HL-60 (cell line): ENCODE results near the gene ANK3.

Experiments used
- DNase-seq, 2 experiments: peaks; one replicate each; pipeline ENCODE4 v3.0.0-alpha.2; 2010 to 2020; ENCODE audit warnings: low read depth in 1 of 2, low spot score in 1 of 2
- H3K27ac ChIP-seq: fragments of 250-450 bp; sonication (Bioruptor Pico); replicated peaks from 2 replicates; pipeline ENCODE4 v1.5.1; 2020; ENCODE audit warnings: mild to moderate bottlenecking, moderate library complexity
- H3K27me3 ChIP-seq: fragments of 250-450 bp; sonication (Bioruptor Pico); 2 replicates; pipeline ENCODE4 v1.5.1; 2021; ENCODE audit warnings: mild to moderate bottlenecking, moderate library complexity; ENCODE audit not compliant: insufficient read depth, poor library complexity, severe bottlenecking
- H3K4me3 ChIP-seq: replicated peaks from 2 replicates; pipeline ENCODE4 v1.5.1; 2011; ENCODE audit warnings: mild to moderate bottlenecking, control low read depth, low read length; ENCODE audit not compliant: insufficient read depth
- CTCF ChIP-seq: IDR thresholded peaks from one replicate; pipeline ENCODE4 v1.5.1; 2011; ENCODE audit warnings: low read length, control low read depth, inconsistent platforms; ENCODE audit not compliant: insufficient read depth
- GABPA ChIP-seq: IDR thresholded peaks from 2 replicates; pipeline ENCODE4 v1.6.1; 2012; ENCODE audit warnings: low read depth
- POLR2AphosphoS5 ChIP-seq: IDR thresholded peaks from 2 replicates; pipeline ENCODE4 v1.6.1; 2012; ENCODE audit warnings: low read depth
- REST ChIP-seq: IDR thresholded peaks from 2 replicates; pipeline ENCODE4 v1.6.1; 2012; ENCODE audit warnings: low read depth; ENCODE audit not compliant: insufficient replicate concordance
- SPI1 ChIP-seq: IDR thresholded peaks from 2 replicates; pipeline ENCODE4 v1.6.1; 2012; ENCODE audit warnings: low read depth, mild to moderate bottlenecking, borderline replicate concordance

ANK3 gene

GRCh38 chr10:60207894-60208293 lies 181.8 kb downstream of the ANK3 start:
- Histone ChIP-seq H3K27me3 (peaks cover 2% of the 10 kb centered on the region), H3K4me3 (no peak overlapping the region), H3K27ac (no peak overlapping the region)
- TF ChIP-seq REST = no peak
- TF ChIP-seq POLR2AphosphoS5 = no peak
- no peak for TF ChIP-seq GABPA
- no peak for TF ChIP-seq CTCF
- no peak for TF ChIP-seq SPI1
- no peak for DNase-seq

- H3K4me3 ChIP-seq = no peak overlapping the region
- no peak for TF ChIP-seq GABPA
- no peak for TF ChIP-seq POLR2AphosphoS5
- TF ChIP-seq SPI1 = no peak
- TF ChIP-seq REST = no peak
- TF ChIP-seq CTCF = no peak
- H3K27ac ChIP-seq = no peak overlapping the region
- no peak for DNase-seq
- H3K27me3 ChIP-seq = peaks cover 2% of the 10 kb centered on the region
Measured at GRCh38 chr10:60206735-60207134, 182.9 kb downstream of the ANK3 start.

GRCh38 chr10:60205741-60206140 lies 183.9 kb downstream of the ANK3 start:
- no peak for DNase-seq

More at GRCh38 chr10:60205741-60206140, 183.9 kb downstream of the ANK3 start:
- Histone ChIP-seq H3K4me3 (no peak overlapping the region), H3K27ac (no peak overlapping the region), H3K27me3 (peaks cover 2% of the 10 kb centered on the region)
- no peak for TF ChIP-seq SPI1
- TF ChIP-seq CTCF = no peak
- no peak for TF ChIP-seq REST
